ENCODE data around the gene UBP1. TPM values are rescaled to one million over a fixed set of nuclear protein-coding genes. Genes with fewer than 3 reads are reported as not detected.
"Not testable (repeated sequence)": the region's sequence is repeated elsewhere in the genome, so short reads cannot be mapped to it uniquely, and the experiment has no call there.

Gene UBP1
- total RNA-seq, 2 donors from 2014 or later, result 69.2 to 84.5 TPM

DNA sequence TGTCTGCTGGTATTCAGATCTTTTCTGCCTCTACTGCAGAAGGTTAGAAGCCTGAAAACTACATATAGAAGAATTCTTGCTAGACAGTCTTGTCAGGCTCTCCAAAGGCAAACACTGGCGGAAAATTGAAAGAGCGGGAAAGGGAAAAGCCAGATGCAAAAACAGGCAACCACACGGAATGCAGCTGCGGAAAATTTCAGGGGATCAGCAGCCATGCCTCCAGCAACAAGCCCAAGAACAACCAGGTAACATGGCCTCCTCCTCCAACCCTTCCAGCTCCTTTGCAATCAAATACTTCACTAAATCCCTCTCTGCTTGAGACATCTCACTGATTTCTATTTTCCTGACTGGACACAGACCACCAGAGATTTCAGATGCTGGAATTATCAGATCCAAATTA, 9.6 kb downstream of the UBP1 start:
- H3K27me3 Mint-ChIP-seq (ENCODE audit: insufficient read depth), result no peaks in the 10 kb centered on the region
- peaks cover 58% of the 10 kb centered on the region for H3K4me1 Mint-ChIP-seq
- no peaks in the 10 kb centered on the region for H3K27me3 ChIP-seq (ENCODE audit: control insufficient read depth, insufficient read depth, low read length, poor library complexity, severe bottlenecking)
- H3K36me3 Mint-ChIP-seq (ENCODE audit: low read depth), result no peaks in the 10 kb centered on the region
- WGBS, 2 experiments (ENCODE audit: insufficient coverage in 1 of 2, insufficient read length in 1 of 2), result 72 to 82% methylated on average over 3 to 4 of the region's 4 CpGs
- H3K36me3 ChIP-seq (ENCODE audit: control insufficient read depth, insufficient read depth, low read length), result no peaks in the 10 kb centered on the region
- peak; percentile 54 for DNase-seq
- peaks cover 10% of the 10 kb centered on the region for H3K4me1 ChIP-seq (ENCODE audit: control insufficient read depth, insufficient read depth, low read length)
- no peaks in the 10 kb centered on the region for H3K9me3 ChIP-seq (ENCODE audit: control insufficient read depth, low read length)
- H3K27ac ChIP-seq (ENCODE audit: low read depth, low read length), result no peak overlapping the region
- H3K4me3 ChIP-seq (ENCODE audit: low read length), result no peak overlapping the region
- peak overlapping the region; percentile 50 for H3K27ac Mint-ChIP-seq
- TF ChIP-seq, protein P1, sequence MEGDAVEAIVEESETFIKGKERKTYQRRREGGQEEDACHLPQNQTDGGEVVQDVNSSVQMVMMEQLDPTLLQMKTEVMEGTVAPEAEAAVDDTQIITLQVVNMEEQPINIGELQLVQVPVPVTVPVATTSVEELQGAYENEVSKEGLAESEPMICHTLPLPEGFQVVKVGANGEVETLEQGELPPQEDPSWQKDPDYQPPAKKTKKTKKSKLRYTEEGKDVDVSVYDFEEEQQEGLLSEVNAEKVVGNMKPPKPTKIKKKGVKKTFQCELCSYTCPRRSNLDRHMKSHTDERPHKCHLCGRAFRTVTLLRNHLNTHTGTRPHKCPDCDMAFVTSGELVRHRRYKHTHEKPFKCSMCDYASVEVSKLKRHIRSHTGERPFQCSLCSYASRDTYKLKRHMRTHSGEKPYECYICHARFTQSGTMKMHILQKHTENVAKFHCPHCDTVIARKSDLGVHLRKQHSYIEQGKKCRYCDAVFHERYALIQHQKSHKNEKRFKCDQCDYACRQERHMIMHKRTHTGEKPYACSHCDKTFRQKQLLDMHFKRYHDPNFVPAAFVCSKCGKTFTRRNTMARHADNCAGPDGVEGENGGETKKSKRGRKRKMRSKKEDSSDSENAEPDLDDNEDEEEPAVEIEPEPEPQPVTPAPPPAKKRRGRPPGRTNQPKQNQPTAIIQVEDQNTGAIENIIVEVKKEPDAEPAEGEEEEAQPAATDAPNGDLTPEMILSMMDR (conservative IDR thresholded peaks at IDR 0.05), result no peak
- H3K9me3 Mint-ChIP-seq, result no peaks in the 10 kb centered on the region
- no peak overlapping the region for H3K9ac ChIP-seq (ENCODE audit: extremely low read depth, low read length, poor library complexity, severe bottlenecking)
- H3K4me3 Mint-ChIP-seq, result no peak overlapping the region

DNA sequence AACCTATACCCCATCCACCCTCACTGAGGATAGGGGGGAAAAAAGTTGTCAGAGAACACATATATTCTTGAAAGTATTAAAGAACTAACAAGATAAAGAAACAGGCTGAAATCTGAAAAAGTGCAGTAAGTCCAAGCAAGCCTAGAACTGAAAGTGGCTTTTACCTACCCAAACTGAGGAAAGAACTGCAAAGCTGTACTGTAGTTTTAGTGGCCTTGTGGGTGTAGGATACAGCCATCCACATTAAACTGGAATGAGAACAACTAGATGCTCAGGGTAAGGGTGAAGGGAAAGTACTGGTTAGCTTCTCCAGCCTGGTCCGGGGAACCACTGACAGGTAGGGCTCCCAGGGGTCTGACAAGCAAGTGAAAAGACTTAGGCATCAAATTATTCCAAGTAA, 10.1 kb downstream of the UBP1 start:
- WGBS, 2 experiments (ENCODE audit: insufficient coverage in 1 of 2, insufficient read length in 1 of 2), result 79% methylated on average over 1 of the region's 1 CpG; no CpG with 5 or more reads in 1 of the 2 experiments
- no peak overlapping the region for H3K4me3 Mint-ChIP-seq
- no peak for DNase-seq
- peaks cover 1% of the 10 kb centered on the region for H3K36me3 ChIP-seq (ENCODE audit: control insufficient read depth, insufficient read depth, low read length)
- no peak overlapping the region for H3K9ac ChIP-seq (ENCODE audit: extremely low read depth, low read length, poor library complexity, severe bottlenecking)
- peaks cover 13% of the 10 kb centered on the region for H3K4me1 ChIP-seq (ENCODE audit: control insufficient read depth, insufficient read depth, low read length)
- no peaks in the 10 kb centered on the region for H3K9me3 ChIP-seq (ENCODE audit: control insufficient read depth, low read length)
- H3K36me3 Mint-ChIP-seq (ENCODE audit: low read depth), result peaks cover 2% of the 10 kb centered on the region
- peaks cover 62% of the 10 kb centered on the region for H3K4me1 Mint-ChIP-seq
- H3K4me3 ChIP-seq (ENCODE audit: low read length), result no peak overlapping the region
- no peak overlapping the region for H3K27ac ChIP-seq (ENCODE audit: low read depth, low read length)
- H3K27ac Mint-ChIP-seq, result peak overlapping the region; percentile 50
- H3K9me3 Mint-ChIP-seq, result no peaks in the 10 kb centered on the region
- TF ChIP-seq, protein P1 (conservative IDR thresholded peaks at IDR 0.05), result no peak
- H3K27me3 Mint-ChIP-seq (ENCODE audit: insufficient read depth), result no peaks in the 10 kb centered on the region
- H3K27me3 ChIP-seq (ENCODE audit: control insufficient read depth, insufficient read depth, low read length, poor library complexity, severe bottlenecking), result no peaks in the 10 kb centered on the region

DNA sequence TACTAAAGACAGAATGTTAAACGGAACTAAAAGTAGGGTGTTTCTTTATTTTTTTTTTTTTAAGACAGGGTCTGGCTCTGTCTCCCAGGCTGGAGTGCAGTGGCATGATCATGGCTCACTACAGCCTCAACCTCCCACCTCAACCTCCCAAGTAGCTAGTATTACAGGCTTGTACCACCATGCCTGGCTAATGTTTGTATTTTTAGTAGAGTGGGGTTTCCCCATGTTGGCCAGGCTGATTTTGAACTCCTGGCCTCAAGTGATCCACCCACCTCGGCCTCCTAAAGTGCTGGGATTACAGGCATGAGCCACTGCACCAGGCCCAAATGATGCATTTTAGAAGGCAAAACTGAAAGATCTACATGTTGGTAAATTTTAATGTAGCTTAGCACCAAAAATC, 10.9 kb downstream of the UBP1 start:
- H3K27me3 ChIP-seq (ENCODE audit: control insufficient read depth, insufficient read depth, low read length, poor library complexity, severe bottlenecking); H3K4me3 ChIP-seq (ENCODE audit: low read length); H3K4me3 Mint-ChIP-seq; DNase-seq; H3K27me3 Mint-ChIP-seq (ENCODE audit: insufficient read depth); H3K9ac ChIP-seq (ENCODE audit: extremely low read depth, low read length, poor library complexity, severe bottlenecking); H3K9me3 ChIP-seq (ENCODE audit: control insufficient read depth, low read length); H3K36me3 ChIP-seq (ENCODE audit: control insufficient read depth, insufficient read depth, low read length); H3K36me3 Mint-ChIP-seq (ENCODE audit: low read depth); H3K27ac Mint-ChIP-seq; H3K9me3 Mint-ChIP-seq; H3K27ac ChIP-seq (ENCODE audit: low read depth, low read length): not testable (repeated sequence)
- H3K4me1 ChIP-seq (ENCODE audit: control insufficient read depth, insufficient read depth, low read length), result peaks cover 21% of the 10 kb centered on the region
- H3K4me1 Mint-ChIP-seq, result peaks cover 69% of the 10 kb centered on the region
- WGBS, 2 experiments (ENCODE audit: insufficient coverage in 1 of 2, insufficient read length in 1 of 2), result 95 to 100% methylated on average over 2 of the region's 2 CpGs

DNA sequence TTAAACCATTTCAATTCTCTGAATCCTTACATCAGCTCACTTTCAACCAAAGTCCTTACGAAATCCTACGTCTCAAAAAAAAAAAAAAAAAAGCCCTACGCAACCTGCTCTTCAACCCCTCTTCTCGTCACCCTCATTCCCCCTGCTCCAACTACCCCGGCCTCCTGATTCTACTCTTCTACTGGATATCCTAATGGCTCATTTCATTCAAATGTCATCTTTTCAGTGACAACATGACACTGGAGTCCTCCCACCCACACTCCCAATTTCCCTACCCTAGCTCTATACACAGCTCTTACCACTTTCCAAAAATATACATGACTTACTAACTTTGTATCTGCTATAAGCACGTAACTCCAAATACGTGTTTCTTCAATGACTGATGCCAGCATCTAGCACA, 11.5 kb downstream of the UBP1 start:
- H3K9me3 Mint-ChIP-seq, result no peaks in the 10 kb centered on the region
- H3K4me1 Mint-ChIP-seq, result peaks cover 69% of the 10 kb centered on the region
- no peaks in the 10 kb centered on the region for H3K27me3 ChIP-seq (ENCODE audit: control insufficient read depth, insufficient read depth, low read length, poor library complexity, severe bottlenecking)
- 85 to 91% methylated on average over 5 to 7 of the region's 7 CpGs for WGBS, 2 experiments (ENCODE audit: insufficient coverage in 1 of 2, insufficient read length in 1 of 2)
- H3K9me3 ChIP-seq (ENCODE audit: control insufficient read depth, low read length), result no peaks in the 10 kb centered on the region
- no peak overlapping the region for H3K9ac ChIP-seq (ENCODE audit: extremely low read depth, low read length, poor library complexity, severe bottlenecking)
- TF ChIP-seq, protein P1 (conservative IDR thresholded peaks at IDR 0.05), result no peak
- peaks cover 14% of the 10 kb centered on the region for H3K36me3 Mint-ChIP-seq (ENCODE audit: low read depth)
- DNase-seq, result no peak
- H3K27ac Mint-ChIP-seq, result no peak overlapping the region
- H3K27ac ChIP-seq (ENCODE audit: low read depth, low read length), result no peak overlapping the region
- peaks cover 21% of the 10 kb centered on the region for H3K4me1 ChIP-seq (ENCODE audit: control insufficient read depth, insufficient read depth, low read length)
- H3K27me3 Mint-ChIP-seq (ENCODE audit: insufficient read depth), result no peaks in the 10 kb centered on the region
- H3K4me3 Mint-ChIP-seq, result no peak overlapping the region
- no peak overlapping the region for H3K4me3 ChIP-seq (ENCODE audit: low read length)
- H3K36me3 ChIP-seq (ENCODE audit: control insufficient read depth, insufficient read depth, low read length), result peaks cover 13% of the 10 kb centered on the region

Measured in endodermal cell (in vitro differentiated cells).